LNCAP (cell line): ENCODE results near the gene GIGYF2.

Experiments used
- TF ChIP-seq, protein P1 (sequence below): fragments of 450-650 bp; IDR thresholded peaks from 2 replicates; pipeline ENCODE4 v1.5.1; 2017; ENCODE audit warnings: mild to moderate bottlenecking

The GIGYF2 gene

DNA sequence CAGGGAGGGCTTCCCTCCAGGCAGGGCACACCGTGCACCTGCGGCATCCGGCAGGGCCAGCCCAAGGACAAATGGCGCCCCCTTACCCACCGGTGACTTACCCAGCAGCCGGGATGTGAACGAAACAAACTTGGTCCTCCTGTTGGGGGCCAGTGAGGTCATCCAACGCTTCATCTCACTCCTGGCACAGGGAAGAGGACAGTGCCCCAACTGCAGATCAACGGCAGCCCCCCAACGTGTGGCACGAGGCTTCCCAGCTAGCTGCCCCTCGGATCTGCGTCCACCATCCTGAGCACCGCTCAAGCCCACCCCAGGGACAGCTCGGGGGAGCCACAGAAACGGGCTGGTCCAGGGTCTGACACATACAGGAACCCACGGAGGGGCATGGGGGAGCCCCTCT is 185.0 kb downstream of the GIGYF2 start:
- TF ChIP-seq, protein P1, sequence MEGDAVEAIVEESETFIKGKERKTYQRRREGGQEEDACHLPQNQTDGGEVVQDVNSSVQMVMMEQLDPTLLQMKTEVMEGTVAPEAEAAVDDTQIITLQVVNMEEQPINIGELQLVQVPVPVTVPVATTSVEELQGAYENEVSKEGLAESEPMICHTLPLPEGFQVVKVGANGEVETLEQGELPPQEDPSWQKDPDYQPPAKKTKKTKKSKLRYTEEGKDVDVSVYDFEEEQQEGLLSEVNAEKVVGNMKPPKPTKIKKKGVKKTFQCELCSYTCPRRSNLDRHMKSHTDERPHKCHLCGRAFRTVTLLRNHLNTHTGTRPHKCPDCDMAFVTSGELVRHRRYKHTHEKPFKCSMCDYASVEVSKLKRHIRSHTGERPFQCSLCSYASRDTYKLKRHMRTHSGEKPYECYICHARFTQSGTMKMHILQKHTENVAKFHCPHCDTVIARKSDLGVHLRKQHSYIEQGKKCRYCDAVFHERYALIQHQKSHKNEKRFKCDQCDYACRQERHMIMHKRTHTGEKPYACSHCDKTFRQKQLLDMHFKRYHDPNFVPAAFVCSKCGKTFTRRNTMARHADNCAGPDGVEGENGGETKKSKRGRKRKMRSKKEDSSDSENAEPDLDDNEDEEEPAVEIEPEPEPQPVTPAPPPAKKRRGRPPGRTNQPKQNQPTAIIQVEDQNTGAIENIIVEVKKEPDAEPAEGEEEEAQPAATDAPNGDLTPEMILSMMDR, result no peak

DNA sequence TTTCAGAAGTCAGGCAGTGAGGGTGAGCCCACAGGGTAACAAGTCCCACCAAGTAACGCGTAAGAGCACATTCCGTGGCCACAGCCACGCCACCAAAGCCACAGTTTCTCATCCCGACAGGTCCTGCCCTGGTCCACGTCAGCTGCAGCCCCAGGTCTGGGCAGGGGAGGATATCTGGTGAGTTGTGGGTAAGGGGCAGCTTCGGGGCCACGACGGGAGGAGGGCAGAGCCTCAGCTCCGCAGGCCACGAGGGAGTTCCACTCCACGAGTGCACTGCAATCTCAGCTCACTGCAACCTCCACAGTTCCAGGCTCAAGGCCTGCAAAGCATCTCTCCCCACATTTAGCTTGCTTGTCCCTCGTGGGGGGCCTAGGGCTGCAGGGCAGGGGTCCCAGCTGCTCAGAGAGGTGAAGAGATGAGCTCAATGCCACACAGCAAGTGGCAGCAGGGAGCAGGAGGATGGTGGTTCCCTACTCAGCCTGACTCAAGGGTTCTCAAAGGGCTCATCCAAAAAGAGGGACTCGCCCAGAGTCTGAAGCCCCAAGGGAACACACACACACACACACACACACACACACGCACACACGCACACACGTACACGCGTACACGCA is 185.5 kb downstream of the GIGYF2 start:
- TF ChIP-seq, protein P1, result no peak

DNA sequence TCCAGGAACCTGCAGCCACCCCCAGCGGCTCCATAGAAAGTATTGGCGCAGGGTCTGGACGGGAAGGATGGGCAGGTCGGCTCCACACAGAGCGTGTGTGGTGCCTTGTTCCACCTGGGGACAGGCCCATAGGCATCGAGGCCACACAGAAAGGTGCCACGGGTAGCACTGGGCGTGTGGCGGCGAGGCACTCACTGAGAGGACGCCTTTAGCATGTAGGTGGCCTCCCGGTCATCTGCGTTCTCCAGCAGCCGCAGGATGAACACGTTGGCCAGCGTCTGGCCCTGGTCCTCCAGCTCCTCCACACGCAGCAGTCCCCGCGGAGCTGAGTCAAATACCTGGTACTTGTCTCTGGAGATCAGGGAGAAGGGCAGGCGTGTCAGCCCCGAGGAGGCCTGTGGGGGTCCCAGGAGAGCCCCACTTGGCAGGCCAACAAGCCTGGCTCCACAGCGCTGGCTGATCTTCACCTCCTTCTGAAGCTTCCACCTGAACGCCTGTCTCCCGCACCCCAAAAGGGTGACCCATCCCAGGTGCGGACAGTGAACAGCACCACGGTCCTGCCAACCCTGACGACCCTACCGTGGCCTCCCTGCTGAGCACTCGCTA is 186.1 kb downstream of the GIGYF2 start:
- TF ChIP-seq, protein P1, result no peak

DNA sequence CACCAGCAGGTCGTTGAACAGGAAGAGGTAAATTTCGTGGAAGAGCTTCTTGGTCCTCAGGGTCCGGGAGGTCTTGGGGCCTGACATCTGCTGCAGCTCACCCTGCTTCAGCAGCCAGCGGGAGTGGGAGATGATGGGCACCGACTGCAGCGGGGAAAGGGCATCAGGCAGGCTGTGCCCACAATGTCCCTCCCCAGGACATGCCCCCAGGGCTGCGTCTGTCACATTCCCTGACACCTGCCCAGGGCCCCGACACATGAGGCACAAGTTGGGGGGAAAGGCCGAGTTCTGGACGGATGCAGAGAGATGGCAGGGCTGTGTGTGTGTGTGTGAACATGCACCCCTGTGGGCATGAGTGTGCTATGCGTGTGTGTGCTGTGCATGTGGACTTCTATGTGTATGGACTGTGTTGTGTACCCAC is 186.9 kb downstream of the GIGYF2 start:
- TF ChIP-seq, protein P1, result no peak

DNA sequence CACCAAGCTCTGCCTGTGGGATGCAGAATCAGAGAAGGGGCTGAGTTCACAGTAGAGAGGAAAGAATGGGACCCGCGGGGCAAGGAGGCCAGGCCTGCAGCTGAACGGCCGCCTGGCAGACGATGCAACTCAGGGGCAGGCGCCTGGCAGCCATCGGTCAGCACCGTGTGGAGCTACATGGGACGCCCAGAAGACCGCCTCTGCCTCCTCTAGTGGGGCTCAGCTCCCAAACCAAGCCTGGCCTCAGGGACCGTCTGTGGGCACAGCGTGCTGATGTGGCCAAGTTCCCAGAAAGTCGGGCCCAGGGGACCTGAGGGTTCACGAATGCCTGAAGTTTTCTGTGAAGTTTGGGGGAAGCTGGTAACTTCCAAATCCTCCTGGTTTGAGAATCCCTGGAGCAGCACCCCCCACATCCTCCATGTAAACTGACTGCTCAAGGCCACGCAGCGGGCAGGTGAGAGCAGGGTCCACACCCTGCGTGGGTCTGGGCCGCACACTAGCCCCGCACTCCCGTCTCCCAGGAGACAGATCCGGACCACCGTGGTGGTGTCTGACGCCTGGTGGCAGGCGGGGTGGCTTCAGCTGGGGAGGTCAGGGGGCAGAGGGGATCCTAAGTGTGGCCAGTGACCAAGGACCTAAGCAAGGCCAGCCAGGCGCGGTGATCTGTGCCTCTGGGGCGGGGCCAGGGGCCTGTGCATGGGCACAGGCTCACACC is 187.6 kb downstream of the GIGYF2 start:
- TF ChIP-seq, protein P1, result no peak

DNA sequence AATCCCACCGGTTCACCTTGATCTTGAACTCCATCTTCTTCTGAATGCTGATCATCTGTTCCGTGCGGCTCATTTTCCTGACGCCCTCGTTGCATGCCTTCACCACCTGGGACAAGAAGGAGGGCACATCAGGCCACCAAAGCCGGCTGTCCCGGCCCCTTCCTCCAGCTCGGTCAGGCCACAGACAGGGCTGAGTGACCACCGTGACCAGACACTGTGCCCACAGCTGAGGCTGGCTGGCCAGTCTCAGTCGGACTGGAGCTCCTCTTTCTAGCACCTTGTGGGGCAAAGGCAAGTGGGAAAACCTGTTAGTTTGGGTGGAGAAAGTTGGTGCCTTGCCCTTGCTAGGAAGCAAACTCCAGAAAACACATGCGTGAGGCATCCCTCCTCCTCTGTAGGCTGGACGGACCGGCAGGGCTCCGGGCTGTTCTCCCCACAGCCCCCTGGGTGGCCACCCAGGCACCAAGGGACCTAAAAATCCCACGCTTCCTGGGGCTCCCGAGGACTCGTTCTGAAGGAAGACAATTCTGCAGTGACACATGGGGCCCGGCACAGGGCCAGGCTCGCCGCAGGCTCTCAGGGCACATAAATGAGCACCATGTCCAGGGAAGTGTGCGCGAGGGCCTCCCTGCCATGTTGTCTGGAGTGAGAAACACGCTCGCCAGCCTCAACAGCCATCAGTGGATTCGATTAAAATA is 188.3 kb downstream of the GIGYF2 start:
- TF ChIP-seq, protein P1, result no peak

DNA sequence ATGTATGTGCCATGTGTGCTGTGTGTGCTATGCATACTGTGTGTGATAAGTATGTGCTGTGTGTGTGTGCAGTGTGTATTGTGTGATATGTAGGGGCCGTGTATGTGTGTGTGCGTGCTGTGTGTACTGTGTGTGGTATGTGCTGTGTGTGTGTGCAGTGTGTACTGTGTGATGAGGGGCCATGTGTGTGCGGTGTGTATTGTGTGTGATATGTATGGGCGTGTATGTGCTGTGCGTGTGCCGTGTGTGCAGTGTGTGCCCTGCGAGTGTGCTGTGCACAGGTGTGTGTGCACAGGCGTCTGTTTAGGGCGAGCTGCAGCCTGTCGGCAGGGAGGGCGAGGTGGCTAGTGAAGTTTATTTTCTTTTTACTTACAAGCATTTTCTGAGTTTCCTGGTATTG is 189.0 kb downstream of the GIGYF2 start:
- TF ChIP-seq, protein P1, result no peak
